ENCODE results near the gene MINDY4. TPM values are rescaled to one million over a fixed set of nuclear protein-coding genes. Genes with fewer than 3 reads are reported as not detected.

MINDY4 gene
- total RNA-seq, 1 donor from 2014 or later = 4.4 TPM

DNA sequence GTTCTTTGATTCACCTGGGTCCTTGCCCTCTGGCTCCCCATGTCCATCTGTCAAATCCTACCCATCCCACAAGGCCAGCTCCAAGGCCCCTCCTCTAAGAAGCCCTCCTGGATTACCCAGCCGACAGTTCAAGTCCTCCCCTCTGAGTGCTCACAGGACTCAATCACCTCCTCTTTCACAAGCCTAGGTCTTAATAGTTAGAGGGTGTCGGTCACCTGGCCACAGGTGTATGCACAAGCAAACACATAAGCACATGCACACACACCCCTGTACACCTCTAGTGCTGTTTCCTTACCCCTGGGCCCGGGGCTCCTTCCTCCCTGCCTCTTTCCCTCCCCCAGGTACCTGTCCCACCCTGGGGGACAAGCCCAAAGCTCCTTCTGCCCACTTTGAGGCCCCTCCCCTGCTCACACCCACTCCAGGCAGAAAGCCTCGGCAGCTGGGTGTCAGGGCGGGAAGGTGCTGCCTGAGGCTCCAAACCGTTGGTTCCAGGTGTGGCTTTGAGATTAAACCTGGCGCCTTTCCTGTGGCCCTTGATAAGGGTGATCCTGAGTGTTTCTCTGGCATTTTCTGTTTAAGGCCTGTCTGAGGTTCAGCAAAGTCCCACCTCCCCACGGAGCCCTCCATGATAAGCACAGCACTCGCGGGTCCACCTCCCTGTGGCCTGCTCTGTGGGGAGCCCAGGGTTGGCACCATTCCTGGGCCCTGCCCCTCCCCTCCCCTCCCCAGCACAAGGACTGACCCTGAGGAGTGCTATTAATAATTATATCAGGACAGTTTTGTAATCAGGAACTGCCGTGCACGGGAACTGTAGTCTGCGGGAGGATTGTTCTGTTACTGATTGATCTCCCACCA lies 125.8 kb downstream of the MINDY4 start:
- no peak for DNase-seq (ENCODE audit: extremely low spot score, unreplicated experiment)
- Mint-ChIP-seq H3K27ac (ENCODE audit: unreplicated experiment) (no peak overlapping the region), H3K36me3 (ENCODE audit: unreplicated experiment) (no peaks in the 10 kb centered on the region), H3K4me1 (ENCODE audit: unreplicated experiment) (peaks cover 45% of the 10 kb centered on the region), H3K4me3 (ENCODE audit: unreplicated experiment) (no peak overlapping the region), H3K9me3 (ENCODE audit: unreplicated experiment) (no peaks in the 10 kb centered on the region), H3K27me3 (ENCODE audit: unreplicated experiment) (peaks cover 13% of the 10 kb centered on the region)
- TF ChIP-seq, protein P1, sequence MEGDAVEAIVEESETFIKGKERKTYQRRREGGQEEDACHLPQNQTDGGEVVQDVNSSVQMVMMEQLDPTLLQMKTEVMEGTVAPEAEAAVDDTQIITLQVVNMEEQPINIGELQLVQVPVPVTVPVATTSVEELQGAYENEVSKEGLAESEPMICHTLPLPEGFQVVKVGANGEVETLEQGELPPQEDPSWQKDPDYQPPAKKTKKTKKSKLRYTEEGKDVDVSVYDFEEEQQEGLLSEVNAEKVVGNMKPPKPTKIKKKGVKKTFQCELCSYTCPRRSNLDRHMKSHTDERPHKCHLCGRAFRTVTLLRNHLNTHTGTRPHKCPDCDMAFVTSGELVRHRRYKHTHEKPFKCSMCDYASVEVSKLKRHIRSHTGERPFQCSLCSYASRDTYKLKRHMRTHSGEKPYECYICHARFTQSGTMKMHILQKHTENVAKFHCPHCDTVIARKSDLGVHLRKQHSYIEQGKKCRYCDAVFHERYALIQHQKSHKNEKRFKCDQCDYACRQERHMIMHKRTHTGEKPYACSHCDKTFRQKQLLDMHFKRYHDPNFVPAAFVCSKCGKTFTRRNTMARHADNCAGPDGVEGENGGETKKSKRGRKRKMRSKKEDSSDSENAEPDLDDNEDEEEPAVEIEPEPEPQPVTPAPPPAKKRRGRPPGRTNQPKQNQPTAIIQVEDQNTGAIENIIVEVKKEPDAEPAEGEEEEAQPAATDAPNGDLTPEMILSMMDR (IDR thresholded peaks at IDR 0.05) = no peak

DNA sequence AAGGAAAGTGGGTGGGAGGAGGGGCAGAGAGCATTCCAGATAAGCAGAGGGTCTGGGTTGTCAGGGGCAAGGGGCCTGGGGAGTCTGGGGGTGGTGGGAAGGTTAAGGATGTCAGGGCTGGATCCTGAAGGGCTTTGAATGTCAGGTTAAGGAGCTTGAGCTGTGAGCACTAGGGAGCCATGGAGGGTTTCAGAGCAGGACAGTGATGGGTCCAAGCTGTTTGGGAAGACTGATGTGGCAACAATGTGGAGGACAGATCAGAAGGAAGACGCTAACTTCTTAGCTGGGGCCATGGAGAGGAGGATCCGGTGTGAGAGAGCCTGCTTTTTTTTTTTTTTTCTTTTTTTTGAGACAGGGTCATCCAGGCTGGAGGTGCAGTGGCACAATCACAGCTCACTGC lies 126.6 kb downstream of the MINDY4 start:
- Mint-ChIP-seq H3K4me3 (ENCODE audit: unreplicated experiment) (no peak overlapping the region), H3K27ac (ENCODE audit: unreplicated experiment) (no peak overlapping the region), H3K9me3 (ENCODE audit: unreplicated experiment) (no peaks in the 10 kb centered on the region), H3K36me3 (ENCODE audit: unreplicated experiment) (no peaks in the 10 kb centered on the region), H3K27me3 (ENCODE audit: unreplicated experiment) (peaks cover 13% of the 10 kb centered on the region), H3K4me1 (ENCODE audit: unreplicated experiment) (peaks cover 40% of the 10 kb centered on the region)
- TF ChIP-seq, protein P1 (IDR thresholded peaks at IDR 0.05) = no peak
- DNase-seq (ENCODE audit: extremely low spot score, unreplicated experiment) = no peak

DNA sequence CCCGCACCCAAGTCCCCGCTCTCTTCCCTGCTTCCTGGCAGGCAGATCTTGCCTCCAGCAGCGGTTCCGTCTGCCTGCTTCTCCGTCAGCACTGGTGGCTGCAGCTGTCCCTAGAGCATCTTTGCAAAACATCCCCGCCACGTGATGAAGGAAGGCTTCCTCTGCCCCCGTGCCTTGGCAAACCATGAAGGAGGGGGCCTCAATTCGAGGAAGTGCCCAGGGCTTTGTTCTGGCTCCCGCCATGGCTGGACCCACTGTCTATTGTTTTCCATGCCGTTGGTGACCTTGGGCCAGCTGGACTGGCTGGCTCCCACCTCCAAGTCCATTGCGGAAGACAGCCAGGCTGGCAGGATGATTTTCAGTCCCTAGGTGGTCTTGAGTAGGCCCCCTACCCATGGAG lies 127.2 kb downstream of the MINDY4 start:
- Mint-ChIP-seq H3K36me3 (ENCODE audit: unreplicated experiment) (no peaks in the 10 kb centered on the region), H3K4me3 (ENCODE audit: unreplicated experiment) (no peak overlapping the region), H3K4me1 (ENCODE audit: unreplicated experiment) (peaks cover 33% of the 10 kb centered on the region), H3K27ac (ENCODE audit: unreplicated experiment) (no peak overlapping the region), H3K27me3 (ENCODE audit: unreplicated experiment) (peaks cover 13% of the 10 kb centered on the region), H3K9me3 (ENCODE audit: unreplicated experiment) (no peaks in the 10 kb centered on the region)
- no peak for DNase-seq (ENCODE audit: extremely low spot score, unreplicated experiment)
- TF ChIP-seq, protein P1 (IDR thresholded peaks at IDR 0.05) = no peak

DNA sequence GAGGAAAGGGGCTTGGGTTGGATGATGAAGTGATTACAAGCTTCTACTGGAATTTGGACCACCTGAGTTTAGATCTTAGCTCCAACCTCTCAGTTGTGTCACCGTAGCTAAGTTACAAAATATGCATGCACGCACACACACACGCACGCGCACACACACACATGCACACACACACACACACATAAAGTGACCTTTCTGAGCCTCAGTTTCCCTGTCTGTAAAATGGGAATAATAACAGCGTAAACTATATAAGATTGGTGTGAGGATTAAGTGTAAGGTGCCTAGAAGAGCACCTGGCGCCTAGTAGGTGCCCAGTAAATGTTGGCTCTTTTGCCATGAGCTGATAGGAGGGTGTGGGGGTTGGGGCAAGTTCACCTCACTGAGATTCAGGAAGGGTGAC lies 127.8 kb downstream of the MINDY4 start:
- Mint-ChIP-seq H3K4me3 (ENCODE audit: unreplicated experiment) (no peak overlapping the region), H3K9me3 (ENCODE audit: unreplicated experiment) (no peaks in the 10 kb centered on the region), H3K27ac (ENCODE audit: unreplicated experiment) (no peak overlapping the region), H3K36me3 (ENCODE audit: unreplicated experiment) (no peaks in the 10 kb centered on the region), H3K4me1 (ENCODE audit: unreplicated experiment) (peaks cover 27% of the 10 kb centered on the region), H3K27me3 (ENCODE audit: unreplicated experiment) (peaks cover 13% of the 10 kb centered on the region)
- TF ChIP-seq, protein P1 (IDR thresholded peaks at IDR 0.05) = no peak
- no peak for DNase-seq (ENCODE audit: extremely low spot score, unreplicated experiment)

DNA sequence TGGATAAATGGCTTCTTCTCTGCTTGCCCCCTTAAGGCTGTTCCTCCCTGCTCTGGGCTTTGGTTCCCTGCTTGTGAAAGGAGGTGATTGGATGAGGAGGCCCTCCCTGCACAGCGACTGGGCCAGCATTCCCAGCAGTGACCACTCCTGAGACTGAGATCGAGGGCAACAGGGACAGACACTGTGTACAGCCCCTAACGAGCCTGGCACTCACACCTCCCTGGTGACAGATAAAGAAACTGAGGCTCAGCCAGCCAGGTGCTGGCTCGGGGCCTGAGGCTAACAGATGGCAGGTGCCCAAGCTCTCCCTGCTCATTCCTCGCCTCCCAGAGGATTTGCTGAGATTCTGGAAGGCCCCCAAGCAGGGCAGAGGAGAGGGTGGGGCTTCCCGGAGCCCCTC lies 128.4 kb downstream of the MINDY4 start:
- DNase-seq (ENCODE audit: extremely low spot score, unreplicated experiment) = no peak
- TF ChIP-seq, protein P1 (IDR thresholded peaks at IDR 0.05) = no peak
- Mint-ChIP-seq H3K27ac (ENCODE audit: unreplicated experiment) (no peak overlapping the region), H3K36me3 (ENCODE audit: unreplicated experiment) (no peaks in the 10 kb centered on the region), H3K4me1 (ENCODE audit: unreplicated experiment) (peaks cover 21% of the 10 kb centered on the region), H3K27me3 (ENCODE audit: unreplicated experiment) (peaks cover 13% of the 10 kb centered on the region), H3K9me3 (ENCODE audit: unreplicated experiment) (no peaks in the 10 kb centered on the region), H3K4me3 (ENCODE audit: unreplicated experiment) (no peak overlapping the region)

All from osteocyte (in vitro differentiated cells).